ENCODE results near the gene VTN.
"Not testable (repeated sequence)": the region's sequence is repeated elsewhere in the genome, so short reads cannot be mapped to it uniquely, and the experiment has no call there.

VTN gene

DNA sequence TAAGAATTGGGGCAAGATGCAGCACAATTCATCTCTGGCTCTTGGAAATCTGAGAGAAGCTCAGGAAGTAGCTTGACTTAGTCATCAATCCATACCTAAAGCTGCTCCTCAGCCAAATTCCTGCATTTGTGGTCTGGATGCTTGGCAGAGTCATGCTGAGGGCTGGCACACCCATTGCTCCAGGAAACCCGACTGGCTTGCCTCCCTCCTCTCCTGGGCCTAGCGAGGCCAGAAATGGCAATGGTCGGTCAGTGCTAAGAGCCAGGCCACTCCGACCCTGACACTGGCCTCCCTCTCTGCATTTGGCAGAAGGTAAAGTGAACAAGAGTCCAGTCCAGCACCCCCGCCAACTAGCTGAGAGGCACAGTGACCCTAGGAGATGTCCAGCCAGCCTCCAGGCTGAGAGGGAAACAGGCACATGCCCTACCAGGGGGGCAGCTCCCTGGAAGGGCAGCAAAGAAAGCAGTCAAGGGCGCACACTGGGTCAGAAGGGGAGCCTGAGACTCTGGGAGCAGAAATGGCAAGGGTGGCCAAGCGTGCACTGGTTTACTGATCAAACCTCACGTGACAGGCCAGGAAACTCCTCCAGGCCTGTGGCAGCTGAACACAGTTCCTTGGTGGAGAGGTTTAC is 22.7 kb downstream of the VTN start:
- DNase-seq (ENCODE audit: low read depth): peak; percentile 65
- no peak overlapping the region for H3K4me3 ChIP-seq (ENCODE audit: low read depth, low read length)

DNA sequence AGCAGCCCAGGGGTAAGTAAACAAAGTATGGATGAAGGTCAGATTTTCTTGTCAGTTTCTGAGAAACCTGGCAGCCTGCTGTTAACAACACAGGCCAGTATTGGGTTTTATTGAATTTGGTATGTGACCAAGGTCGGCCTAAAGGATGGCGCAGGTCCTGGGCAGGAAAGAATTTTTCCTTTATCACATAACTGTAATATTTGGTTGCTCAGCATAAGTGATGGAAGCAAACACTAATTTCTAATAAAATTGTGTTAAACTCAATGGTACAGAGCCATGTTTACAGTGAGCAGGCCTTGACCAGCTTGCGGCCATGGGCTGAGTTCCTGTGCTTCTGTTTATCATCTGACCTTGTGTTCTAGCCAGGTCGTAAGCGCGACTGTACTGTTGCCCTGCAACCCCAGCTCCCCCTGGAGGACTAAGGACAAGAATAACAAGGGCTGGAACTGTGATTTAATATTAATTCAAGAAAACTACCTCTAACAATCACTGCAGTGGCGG is 23.3 kb downstream of the VTN start:
- H3K4me3 ChIP-seq (ENCODE audit: low read depth, low read length): no peak overlapping the region
- no peak for DNase-seq (ENCODE audit: low read depth)

DNA sequence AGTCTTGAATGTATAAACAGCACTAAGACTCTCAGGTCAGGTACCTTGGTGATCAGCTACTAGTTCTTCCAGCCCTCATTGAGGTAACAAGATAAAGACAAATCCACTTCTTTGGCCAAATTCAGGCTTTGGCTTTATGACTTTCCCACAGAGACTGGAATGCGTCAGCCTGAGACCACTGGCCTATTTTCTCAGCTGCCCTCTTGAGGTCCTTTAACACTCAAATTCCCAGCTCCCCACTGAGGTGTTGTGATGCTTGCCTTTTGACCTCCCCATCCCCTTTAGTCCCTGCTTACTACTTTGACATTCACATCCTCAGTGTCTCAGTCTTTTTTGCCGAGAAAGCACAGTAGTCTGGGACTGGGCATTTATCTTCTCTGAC is 23.9 kb downstream of the VTN start:
- H3K4me3 ChIP-seq (ENCODE audit: low read depth, low read length): no peak overlapping the region
- DNase-seq (ENCODE audit: low read depth): no peak

DNA sequence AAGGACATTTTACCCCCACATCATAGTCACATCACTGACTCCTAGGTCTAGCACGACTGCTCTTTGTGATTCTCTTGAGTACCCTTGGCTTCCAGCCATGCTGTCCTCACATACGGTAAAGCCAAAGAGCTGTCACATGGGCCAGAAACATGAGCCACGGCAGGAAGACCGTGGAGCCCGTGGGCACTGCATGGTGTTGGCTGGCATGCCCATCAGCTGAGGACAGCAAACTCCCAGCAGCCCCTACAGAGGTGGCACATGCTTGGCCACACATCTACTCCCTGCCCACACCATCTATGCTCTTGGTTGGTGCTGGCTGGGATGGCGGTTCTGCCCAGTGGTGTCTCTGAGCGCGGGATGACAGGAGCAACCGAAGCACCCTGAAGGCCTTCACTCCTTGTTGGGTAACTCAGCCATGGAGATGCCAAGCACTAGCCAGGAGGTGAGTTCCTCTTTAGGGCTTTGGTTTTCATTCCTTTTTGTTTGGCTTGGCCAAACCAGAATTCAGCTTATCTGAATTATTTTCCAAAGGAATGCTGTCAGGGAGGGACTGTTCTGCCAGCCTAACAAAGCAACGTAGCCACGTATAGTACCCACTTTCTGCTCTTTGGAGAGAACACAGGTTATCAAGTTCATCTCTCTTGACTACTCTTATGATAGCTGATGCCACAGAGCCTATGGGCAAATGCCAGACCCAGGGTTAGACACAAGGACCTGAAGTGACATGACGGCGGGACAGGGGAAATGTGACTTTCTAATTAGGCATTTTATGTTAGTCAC is 24.5 kb downstream of the VTN start:
- H3K4me3 ChIP-seq (ENCODE audit: low read depth, low read length): no peak overlapping the region
- no peak for DNase-seq (ENCODE audit: low read depth)

DNA sequence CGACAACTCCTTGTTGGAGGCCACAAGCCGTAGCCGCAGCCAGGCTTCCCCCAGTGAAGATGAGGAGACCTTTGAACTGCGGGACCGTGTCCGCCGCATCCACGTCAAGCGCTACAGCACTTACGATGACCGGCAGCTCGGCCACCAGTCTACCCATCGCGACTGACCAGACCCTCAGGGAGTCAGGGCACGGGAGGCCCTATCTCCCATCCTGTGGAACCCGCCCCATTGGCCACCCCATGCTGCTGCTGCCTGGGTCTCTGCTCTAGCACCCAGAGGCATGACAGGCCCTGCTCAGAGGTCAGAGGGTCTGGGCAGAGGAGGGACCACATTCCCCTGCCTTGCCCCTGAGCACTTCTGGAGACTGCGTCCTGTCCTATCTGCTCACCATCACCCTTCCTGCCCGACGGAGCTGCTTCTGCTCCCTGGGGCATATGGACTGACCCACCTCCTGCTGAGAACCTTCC is 25.6 kb downstream of the VTN start:
- H3K4me3 ChIP-seq (ENCODE audit: low read depth, low read length): no peak overlapping the region
- DNase-seq (ENCODE audit: low read depth): no peak

DNA sequence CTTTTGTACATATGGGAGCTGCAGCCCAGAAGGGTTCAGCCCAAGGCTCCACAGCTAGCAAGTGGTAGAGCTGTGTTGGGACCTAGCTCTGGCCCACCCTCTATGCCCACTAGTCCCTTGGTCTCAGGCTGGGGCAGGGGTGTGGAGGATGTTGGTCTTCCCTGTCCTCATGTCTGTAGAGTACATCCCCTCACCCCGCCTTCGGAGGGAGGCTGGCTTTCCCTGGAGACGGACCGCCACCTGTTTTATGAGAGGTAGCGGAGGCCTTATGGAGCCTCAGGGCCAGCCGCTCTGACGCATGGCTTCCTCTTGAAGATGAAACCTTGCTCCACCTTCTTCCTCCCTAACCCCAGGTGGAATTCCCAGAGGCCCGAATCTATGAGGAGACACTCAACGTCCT is 26.1 kb downstream of the VTN start:
- H3K4me3 ChIP-seq (ENCODE audit: low read depth, low read length): no peak overlapping the region
- no peak for DNase-seq (ENCODE audit: low read depth)

DNA sequence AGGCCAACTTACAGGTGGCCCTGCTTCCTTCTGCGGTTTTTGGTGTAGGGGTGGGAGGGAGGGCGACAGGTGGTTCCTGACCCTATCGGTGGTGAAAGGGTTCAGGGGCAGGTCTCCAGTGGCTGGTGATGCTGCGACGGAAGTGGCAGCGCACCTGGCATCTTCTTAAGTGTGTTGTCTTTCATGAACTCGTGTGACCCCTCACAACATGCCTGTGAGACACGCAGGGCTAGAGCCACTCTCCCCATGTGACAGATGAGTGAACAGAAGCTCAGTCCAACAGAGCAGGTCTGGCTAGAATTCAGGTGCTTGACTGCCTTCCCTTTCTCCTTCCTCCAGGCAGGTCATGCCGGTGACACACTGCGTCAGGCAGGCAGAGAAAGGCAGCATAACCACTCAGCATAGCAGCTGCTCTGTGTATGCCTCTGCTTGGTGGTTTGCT is 26.6 kb downstream of the VTN start:
- no peak for DNase-seq (ENCODE audit: low read depth)

DNA sequence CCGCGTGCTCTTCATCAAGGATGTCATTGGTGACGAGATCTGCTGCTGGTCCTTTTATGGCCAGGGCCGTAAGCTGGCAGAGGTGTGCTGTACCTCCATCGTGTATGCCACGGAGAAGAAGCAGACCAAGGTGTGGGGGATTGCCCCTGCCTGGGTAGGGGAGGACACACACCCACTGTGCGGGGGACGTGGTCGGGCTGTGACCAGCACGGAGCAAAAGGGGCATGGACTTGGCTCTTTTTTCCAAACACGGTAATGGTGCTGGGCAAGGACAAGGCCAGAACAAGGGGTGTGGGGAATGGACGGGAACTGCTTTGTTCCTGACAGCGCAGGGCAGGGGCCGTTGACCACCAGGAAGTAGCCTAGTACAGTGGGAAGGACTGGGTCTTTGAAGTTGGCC is 27.8 kb downstream of the VTN start:
- no peak overlapping the region for H3K4me3 ChIP-seq (ENCODE audit: low read depth, low read length)
- no peak for DNase-seq (ENCODE audit: low read depth)

More for the DNA sequence above, 26.6 kb downstream of the VTN start:
- H3K4me3 ChIP-seq (ENCODE audit: low read depth, low read length): no peak overlapping the region

DNA sequence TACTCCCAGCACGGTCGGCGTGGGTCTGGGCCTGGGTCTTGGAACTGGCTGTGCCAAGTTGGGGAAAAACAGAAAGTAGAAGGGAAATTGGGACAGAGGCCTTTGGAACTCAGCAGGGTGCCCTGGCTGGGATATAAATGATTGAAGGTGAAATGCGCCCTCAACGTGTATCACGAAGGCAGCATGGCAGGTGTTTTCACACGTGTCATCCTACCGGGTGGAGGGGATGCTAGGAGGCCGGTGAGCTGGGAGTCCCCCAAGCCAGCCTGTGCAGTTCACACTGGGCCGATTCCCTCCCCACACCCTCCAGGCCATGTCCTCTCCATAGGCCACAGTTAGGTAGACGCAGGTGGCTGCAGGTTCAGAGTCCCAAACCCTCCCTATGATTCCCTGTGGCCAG is 28.6 kb downstream of the VTN start:
- DNase-seq (ENCODE audit: low read depth): no peak
- no peak overlapping the region for H3K4me3 ChIP-seq (ENCODE audit: low read depth, low read length)

DNA sequence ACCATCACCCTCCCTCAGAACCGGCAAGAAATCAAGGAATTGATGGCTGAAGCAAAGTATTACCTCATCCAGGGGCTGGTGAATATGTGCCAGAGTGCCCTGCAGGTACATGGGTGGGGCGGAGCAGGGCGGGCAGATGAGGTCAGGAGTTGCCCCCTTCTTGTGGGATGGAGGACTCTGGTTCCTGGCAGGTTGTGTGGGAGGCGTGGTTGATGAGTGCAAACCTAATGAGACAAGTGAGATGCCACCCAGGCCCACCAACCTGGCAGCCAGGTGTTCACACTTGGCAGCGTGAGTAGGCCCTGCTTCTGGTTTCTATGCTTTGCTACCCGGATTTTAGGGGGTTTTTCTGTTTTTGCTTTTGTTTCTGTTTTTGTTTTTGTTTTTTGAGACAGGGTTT is 29.7 kb downstream of the VTN start:
- H3K4me3 ChIP-seq (ENCODE audit: low read depth, low read length): no peak overlapping the region
- no peak for DNase-seq (ENCODE audit: low read depth)

DNA sequence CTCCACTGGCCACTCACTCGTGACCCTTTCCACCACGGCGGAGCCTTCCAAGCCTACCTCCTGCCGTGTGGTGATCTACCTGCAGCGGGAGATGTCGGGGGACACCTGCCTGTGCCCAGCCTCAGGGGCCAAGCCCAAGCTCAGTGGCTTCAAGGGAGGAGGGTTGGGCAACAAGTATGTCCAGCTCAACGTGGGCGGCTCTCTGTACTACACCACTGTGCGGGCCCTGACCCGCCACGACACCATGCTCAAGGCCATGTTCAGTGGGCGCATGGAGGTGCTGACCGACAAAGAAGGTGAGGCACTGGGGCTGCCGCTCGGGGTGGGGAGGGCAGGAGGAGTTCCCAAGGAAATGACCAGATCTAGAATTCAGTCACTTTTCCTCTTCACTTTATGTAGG is 30.7 kb downstream of the VTN start:
- H3K4me3 ChIP-seq (ENCODE audit: low read depth, low read length): no peak overlapping the region
- no peak for DNase-seq (ENCODE audit: low read depth)

DNA sequence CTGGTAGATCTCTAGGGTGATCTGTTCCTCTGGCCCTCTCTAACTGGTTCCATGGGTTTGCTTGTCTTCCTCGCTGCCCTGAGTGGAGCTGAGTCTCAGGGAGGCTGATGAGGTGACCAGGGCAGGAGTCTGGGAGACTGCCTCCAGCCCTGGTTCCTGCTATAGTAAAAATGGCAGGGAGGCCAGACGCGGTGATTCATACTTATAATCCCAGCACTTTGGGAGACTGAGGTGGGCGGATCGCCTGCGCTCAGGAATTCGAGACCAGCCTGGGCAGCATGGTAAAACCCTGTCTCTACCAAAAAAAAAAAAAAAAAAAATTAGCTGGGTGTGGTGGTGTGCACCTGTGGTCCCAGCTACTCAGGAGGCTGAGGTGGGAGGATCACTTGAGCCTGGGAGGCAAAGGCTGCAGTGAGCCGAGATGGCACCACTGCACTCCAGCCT is 31.3 kb downstream of the VTN start:
- H3K4me3 ChIP-seq (ENCODE audit: low read depth, low read length); DNase-seq (ENCODE audit: low read depth): not testable (repeated sequence)

DNA sequence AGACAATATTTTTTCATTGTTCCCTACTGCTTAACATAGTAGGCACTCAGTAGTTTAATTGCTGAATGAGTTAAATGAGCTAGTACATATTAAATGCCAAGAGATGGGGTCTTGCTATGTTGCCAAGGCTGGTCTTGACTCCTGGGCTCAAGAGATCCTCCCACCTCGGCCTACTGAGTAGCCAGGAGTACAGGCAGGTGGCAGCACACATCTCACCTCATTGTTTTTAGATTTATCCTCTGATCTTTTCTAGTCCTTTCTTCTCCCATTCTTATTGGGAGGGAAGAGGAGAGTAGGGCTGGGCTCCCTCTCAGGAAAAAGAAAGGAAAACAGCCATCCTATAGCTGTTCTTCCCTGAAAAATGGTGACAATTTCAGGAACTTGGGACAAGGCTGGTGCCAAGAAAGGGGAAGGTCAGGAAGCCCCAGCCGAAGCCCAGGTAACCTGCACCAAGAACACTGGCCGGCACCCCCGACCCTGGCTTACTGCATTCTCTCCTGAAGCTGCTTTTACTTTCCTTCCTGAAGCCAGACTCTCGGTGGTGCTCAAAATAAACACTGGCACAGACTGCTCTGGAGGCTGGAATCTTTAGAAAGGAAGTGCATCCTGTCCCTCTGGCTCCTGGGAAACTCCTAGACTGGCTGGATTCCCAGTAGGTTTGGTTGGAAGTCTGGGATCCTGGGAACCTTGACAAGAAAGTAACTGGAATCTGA is 31.9 kb downstream of the VTN start:
- no peak overlapping the region for H3K4me3 ChIP-seq (ENCODE audit: low read depth, low read length)
- DNase-seq (ENCODE audit: low read depth): no peak

DNA sequence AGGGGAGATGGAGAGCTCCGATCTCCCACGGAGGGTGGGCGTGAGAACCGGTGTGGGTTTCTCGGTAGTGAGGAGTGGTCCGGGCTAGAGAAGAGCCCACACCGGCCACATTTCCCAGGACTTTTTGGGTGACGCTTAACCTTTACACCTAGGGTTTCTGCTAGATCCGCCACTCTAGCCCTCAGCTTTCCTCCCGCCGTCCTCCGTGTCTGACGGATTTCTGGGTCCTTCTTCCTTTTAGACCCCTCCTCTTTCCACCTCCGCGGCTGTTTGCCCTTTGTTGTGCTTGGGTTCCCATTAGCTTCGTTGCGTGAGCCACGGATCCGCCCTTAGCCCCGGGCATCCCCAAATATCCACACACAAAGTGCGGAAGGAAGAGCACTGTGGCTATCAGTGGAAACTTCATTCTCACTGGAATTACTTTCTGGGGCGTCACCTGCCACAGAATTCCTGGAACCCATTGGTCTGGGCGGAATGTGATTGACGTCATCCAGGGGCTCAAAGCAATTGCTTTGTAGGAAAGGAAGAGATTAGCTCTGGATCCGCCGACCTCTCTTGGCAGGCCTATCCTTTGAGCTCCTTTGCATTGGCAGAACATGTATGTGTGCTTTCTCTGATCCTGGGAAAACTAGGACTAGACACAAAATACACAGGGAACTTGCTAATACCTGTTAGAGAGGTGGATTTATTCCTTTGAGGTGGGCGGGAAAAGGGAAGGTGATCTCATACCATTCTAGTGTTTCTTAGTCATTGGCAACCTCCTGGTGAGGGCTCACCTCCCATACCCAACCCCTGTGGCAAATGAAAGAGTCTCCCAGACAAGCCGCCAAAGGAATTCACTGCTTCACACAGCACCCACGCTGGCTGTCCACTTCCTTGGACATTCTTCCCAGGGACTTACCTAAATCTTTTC is 33.9 kb downstream of the VTN start:
- peak; percentile 60 for DNase-seq (ENCODE audit: low read depth)
- peak overlapping the region; percentile 96 for H3K4me3 ChIP-seq (ENCODE audit: low read depth, low read length)

DNA sequence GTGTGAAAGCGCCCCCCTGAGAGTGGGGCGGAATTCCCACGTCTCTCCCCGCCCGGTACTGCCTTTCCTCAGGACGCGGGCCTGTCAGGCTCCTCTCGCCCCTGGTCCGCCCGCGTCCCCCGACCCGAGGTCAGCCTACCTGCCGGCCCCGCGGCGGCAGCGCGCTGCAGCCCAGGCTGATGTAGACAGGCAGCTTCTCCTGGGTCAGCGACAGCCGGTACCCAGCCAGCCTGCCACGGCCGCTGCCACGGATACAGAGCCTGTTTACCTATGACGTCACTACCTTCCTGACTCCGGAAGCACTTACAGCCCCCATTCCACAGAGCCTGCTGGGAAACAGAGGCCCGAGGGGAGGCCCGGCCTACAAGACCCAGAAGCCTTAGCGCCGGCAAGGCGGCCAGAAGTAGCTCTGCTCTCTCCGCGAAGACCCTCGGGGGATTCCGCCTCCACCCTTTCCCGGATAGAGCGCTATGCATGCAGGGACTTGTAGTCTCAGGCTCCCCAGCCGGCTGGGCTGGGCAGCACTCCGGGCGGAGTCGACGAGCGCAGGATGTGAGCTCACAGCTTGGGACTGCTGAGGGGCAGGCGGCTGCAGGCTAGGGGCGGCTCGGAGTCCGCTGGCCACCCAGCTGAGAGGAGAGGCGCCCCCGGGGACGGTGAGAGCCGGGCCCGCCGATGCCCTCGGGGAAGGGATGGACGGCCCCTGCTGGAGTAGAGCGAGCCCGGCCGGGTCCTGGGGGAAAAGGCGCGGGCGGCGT is 34.7 kb downstream of the VTN start, which contains the start of the genes IFT20 and TNFAIP1:
TSS of gene IFT20 (minus strand) at position 272 of the 758 bp plus-strand sequence. CDS start 3,487 bp downstream, outside the sequence.
TSS of gene TNFAIP1 (plus strand) at position 561 of the 758 bp plus-strand sequence. CDS start 3,761 bp downstream, outside the sequence.
- DNase-seq (ENCODE audit: low read depth): peak; percentile 100
- peak within 1 kb of the TSS; percentile 96 for H3K4me3 ChIP-seq (ENCODE audit: low read depth, low read length)

DNA sequence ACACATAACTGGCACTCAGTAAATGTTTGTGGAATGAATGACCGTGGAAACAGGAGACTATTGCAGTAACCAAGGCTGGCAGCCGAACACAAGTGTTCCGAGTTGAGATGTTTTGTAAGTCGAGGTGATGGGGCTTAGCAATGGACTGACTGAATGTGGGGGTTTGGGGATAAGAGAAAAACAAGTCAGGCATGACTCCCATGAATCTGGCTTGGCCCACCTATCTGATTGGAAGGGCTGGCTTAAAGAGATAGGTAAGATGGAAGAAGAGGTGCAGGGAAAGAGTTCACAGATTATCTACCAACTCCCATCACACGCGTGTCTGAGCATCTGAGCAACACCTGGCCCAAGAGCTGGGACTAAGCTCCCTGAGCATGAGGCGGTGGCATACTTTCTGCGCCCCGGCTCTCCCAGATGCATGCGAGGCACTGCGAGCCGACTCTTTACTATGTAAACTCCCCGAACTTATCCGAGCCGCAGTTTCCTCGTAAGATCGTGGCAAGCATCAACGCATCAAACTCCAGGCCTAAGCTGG is 35.4 kb downstream of the VTN start:
- H3K4me3 ChIP-seq (ENCODE audit: low read depth, low read length): peak overlapping the region; percentile 96
- DNase-seq (ENCODE audit: low read depth): peak; percentile 41

DNA sequence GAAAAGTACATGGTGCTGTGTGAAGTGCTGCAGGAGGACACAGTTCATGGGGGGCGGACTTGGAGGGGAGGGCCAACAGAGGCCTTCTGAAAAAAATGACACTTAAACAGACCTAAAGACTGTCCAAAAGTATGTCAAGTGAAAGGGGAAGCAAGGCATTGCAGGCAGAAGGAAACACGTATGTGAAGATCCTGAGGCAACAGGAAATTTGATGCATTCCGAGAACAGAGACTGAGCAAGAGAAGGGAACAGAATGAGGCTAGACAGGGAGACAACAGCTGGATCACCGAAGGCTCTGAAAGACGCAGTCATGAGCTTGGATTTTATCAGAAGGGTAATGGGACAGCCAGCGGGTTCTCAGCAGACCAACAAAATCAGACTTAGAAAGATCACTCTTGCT is 35.9 kb downstream of the VTN start:
- no peak for DNase-seq (ENCODE audit: low read depth)
- peak overlapping the region; percentile 96 for H3K4me3 ChIP-seq (ENCODE audit: low read depth, low read length)
